Tibial artery (tissue), 4 donors: ENCODE results near the gene ACTG2.

ENCODE experiments used
- DNase-seq, 2 donors: peaks; one replicate each; pipeline ENCODE4 v3.0.0-alpha.2; 2019
- H3K27ac ChIP-seq, 2 donors: fragments of 200-600 bp; sonication (generic) in 1 of 2; 1 replicate in 1 of 2; 2 replicates in 1 of 2; pipeline ENCODE4 v1.5.1; 2018 to 2019; ENCODE audit warnings: mild to moderate bottlenecking in 1 of 2
- H3K27me3 ChIP-seq, 2 donors: fragments of 200-600 bp; sonication (generic) in 1 of 2; one replicate each; pipeline versions ENCODE4 v1.5.1 to v1.6.0; 2016 to 2019
- H3K36me3 ChIP-seq, 3 donors: fragments of 200-600 bp; sonication (generic) in 2 of 3; one replicate each; pipeline ENCODE4 v1.5.1; 2016 to 2019; ENCODE audit warnings: mild to moderate bottlenecking in 2 of 3
- H3K4me1 ChIP-seq, 4 donors: fragments of 200-600 bp; sonication (generic) in 2 of 4; 1 replicate in 3 of 4; 2 replicates in 1 of 4; pipeline ENCODE4 v1.5.1; 2016 to 2019
- H3K4me3 ChIP-seq, 2 donors: fragments of 200-600 bp; sonication (generic) in 1 of 2; 1 replicate in 1 of 2; 2 replicates in 1 of 2; pipeline ENCODE4 v1.5.1; 2018 to 2019; ENCODE audit warnings: mild to moderate bottlenecking in 2 of 2
- H3K9me3 ChIP-seq, 3 donors: fragments of 200-600 bp; sonication (generic) in 1 of 3; one replicate each; pipeline ENCODE4 v1.5.1; 2016 to 2019
- CTCF ChIP-seq, 2 experiments: fragments of 200-600 bp in 1 of 2; fragments of 450-650 bp in 1 of 2; IDR thresholded peaks; one replicate each; pipeline ENCODE4 v1.5.1; 2017 to 2019; ENCODE audit warnings: antibody characterized with exemption in 2 of 2, mild to moderate bottlenecking in 1 of 2, moderate library complexity in 1 of 2
- intact Hi-C: fragments of 100-400 bp; cut with DNase I; formaldehyde crosslinking; loops from one replicate; pipeline ENCODE4 v1.15.0; 2023; ENCODE audit warnings: low total_unique reads

ACTG2 gene

GRCh38 chr2:73888388-73888787, 4.4 kb upstream of the ACTG2 start:
- intact Hi-C loops: no loop called here
- TF ChIP-seq CTCF (IDR thresholded peaks at IDR 0.05): no peak
- Histone ChIP-seq H3K9me3 (no peaks in the 10 kb centered on the region), H3K4me1 (peaks cover 0 to 31% (median 10%) of the 10 kb centered on the region in 4 donors), H3K27me3 (no peaks in the 10 kb centered on the region), H3K4me3 (no peak overlapping the region), H3K27ac (peak overlapping the region; percentile 5 to 91), H3K36me3 (no peaks in the 10 kb centered on the region)
- DNase-seq: no peak

- Histone ChIP-seq H3K4me1 (peaks cover 0 to 33% (median 10%) of the 10 kb centered on the region in 4 donors), H3K4me3 (no peak overlapping the region), H3K9me3 (no peaks in the 10 kb centered on the region), H3K27ac (peak overlapping the region; percentile 5 to 91), H3K36me3 (no peaks in the 10 kb centered on the region), H3K27me3 (no peaks in the 10 kb centered on the region)
- no peak for DNase-seq
- TF ChIP-seq CTCF (IDR thresholded peaks at IDR 0.05): no peak
- intact Hi-C loops: no loop called here
Observed at GRCh38 chr2:73889206-73889605, 3.6 kb upstream of the ACTG2 start.

- no peak for DNase-seq
- Histone ChIP-seq H3K9me3 (no peaks in the 10 kb centered on the region), H3K4me1 (peaks cover 0 to 37% (median 10%) of the 10 kb centered on the region in 4 donors), H3K27ac (peak overlapping the region; percentile 88 to 91), H3K36me3 (no peaks in the 10 kb centered on the region), H3K4me3 (no peak overlapping the region), H3K27me3 (no peaks in the 10 kb centered on the region)
- intact Hi-C loops: no loop called here
- no peak for TF ChIP-seq CTCF (IDR thresholded peaks at IDR 0.05)
Observed at GRCh38 chr2:73890301-73891092, 2.3 kb upstream of the ACTG2 start.

GRCh38 chr2:73891276-73891901, 1.4 kb upstream of the ACTG2 start:
- DNase-seq: peak in 1 of 2 donors; percentile 42

More at GRCh38 chr2:73891276-73891901, 1.4 kb upstream of the ACTG2 start:
- intact Hi-C loops: no loop called here
- H3K9me3 ChIP-seq: no peaks in the 10 kb centered on the region
- no peaks in the 10 kb centered on the region for H3K27me3 ChIP-seq
- H3K4me3 ChIP-seq: no peak overlapping the region
- TF ChIP-seq CTCF (IDR thresholded peaks at IDR 0.05): no peak
- H3K36me3 ChIP-seq: no peaks in the 10 kb centered on the region
- peak overlapping the region; percentile 88 to 91 for H3K27ac ChIP-seq
- H3K4me1 ChIP-seq: peaks cover 0 to 42% (median 11%) of the 10 kb centered on the region in 4 donors
